GM18502 (cell line): ENCODE measurements around the gene NRG4.
A peak's percentile ranks its signal among the peaks of the same experiment; 100 is the strongest.
"Not testable (repeated sequence)": the region's sequence is repeated elsewhere in the genome, so short reads cannot be mapped to it uniquely, and the experiment has no call there.

ENCODE experiments used
- ATAC-seq: cut with Tn5 transposase; IDR thresholded peaks from one replicate; pipeline ENCODE4 v1.9.1; 2021; ENCODE audit warnings: mild to moderate bottlenecking; ENCODE audit not compliant: unreplicated experiment, poor library complexity

The NRG4 gene, protein sequence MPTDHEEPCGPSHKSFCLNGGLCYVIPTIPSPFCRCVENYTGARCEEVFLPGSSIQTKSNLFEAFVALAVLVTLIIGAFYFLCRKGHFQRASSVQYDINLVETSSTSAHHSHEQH

GRCh38 chr15:76011627-76012551, at the start of gene NRG4:
Gene NRG4, minus strand, starts transcription at chr15:76012424. Its CDS starts 1,194 bp downstream, at chr15:76011230.
- ATAC-seq, result no peak

GRCh38 chr15:76061700-76062099, 49.5 kb upstream of the NRG4 start:
- no peak for ATAC-seq

- ATAC-seq, result no peak
Observed at GRCh38 chr15:76060118-76060989, 48.1 kb upstream of the NRG4 start.

DNA sequence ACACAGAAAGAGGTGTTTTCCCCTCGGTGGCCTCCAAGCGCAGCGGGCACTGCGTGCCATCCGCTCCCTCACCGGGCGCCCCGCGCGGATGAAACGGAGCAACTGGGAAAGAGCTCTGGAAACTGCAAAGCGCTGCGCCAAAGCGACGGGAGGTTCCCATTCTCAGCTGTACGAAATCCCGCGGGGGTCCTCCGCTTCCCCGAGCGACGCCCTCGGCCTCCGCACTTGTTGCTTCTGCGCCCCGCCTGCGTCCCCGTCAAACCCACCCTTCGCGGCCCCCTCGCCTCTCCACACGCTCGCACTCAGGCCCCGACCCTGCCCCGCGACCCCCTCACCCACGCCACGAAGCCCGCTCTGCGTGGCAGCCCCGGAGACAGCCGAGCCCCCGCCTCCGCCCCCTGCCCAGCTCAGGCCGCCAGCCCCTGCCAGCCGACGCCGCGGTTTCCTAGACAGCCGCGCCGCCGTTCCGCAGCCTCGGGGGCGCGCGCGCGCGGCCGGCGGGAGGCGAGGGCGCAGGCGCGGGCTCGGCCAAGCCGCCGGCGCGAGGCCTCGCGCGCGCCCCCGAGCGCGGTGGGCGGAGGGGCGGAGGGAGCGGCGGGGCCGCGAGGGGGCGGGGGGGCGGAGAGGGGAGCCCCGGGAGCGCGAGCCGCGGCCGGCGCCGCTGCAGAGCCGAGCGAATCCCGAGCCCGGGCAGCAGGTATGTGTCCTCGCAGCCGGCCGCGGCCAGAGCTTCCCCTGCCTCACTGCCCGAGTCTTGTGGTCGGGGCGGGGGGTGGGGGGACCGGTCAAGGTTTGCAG, 47.3 kb upstream of the NRG4 start, which contains the start of gene TMEM266:
TSS of gene TMEM266 (plus strand) at position 666 of the 798 bp plus-strand sequence. CDS start 74,279 bp downstream, outside the sequence.
- peak; percentile 33 for ATAC-seq

DNA sequence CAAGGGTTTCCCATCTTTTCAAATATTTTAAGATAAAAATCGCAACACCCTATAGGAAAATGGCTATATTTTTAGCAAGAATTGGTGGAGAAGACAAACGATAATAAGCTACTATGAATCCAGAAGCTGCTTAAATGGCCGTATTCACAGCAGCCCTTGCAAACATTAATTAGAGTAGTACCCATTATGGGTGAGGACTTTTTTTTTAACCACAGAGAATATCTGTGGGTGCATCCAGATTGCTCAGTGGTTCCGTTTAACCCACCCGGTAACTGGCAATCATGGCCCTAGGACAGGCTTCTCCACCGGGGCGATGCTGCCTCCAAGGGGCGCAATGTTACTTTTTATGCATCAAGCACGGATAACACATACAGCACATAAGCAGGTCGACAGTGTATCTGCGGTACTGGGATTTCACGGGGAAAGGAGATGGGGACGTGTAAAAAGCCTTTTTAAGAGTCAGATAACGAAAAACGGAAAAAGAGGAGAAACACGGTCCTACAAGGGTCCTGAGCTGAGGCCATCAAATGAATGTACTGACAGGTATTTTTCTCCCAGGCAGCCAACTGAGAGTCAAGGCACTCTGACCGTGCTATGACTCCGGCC, 46.6 kb upstream of the NRG4 start:
- ATAC-seq, result peak; percentile 29

DNA sequence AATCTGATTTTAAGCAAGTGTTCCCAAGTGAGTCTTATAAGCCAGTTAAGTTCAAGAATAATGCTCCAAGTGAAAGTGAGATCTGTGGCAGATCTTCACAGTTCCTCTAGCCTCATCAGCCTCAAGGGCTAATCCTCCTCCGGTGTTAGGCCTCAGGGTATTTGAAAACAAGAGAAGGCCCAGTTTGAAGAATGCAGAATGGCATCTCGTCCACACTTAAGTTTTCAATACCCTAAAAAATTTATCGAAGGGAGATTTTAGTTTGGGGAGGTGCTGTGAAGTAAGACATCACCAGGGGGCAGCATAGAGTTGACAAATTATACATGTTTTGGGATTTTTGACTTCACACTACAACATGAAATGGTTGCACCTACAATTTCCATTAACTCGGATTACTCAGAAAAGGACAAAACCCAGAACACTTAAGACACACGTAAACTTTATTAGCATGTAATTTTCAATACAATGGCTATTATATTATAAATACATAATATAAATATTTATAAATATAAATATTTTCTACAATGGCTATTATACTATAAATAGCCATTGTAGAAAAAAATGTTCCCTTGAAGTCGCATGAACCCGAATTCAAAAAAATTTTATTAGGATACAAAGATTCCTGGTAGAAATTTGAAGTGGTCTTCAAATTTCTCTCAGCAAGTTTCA, 45.2 kb upstream of the NRG4 start:
- ATAC-seq, result peak; percentile 18

- peak; percentile 66 for ATAC-seq
Observed at GRCh38 chr15:76056931-76057330, 44.7 kb upstream of the NRG4 start.

GRCh38 chr15:76054201-76054600, 42.0 kb upstream of the NRG4 start:
- not testable (repeated sequence) for ATAC-seq

- ATAC-seq, result no peak
Observed at GRCh38 chr15:76038512-76038911, 26.3 kb upstream of the NRG4 start.

DNA sequence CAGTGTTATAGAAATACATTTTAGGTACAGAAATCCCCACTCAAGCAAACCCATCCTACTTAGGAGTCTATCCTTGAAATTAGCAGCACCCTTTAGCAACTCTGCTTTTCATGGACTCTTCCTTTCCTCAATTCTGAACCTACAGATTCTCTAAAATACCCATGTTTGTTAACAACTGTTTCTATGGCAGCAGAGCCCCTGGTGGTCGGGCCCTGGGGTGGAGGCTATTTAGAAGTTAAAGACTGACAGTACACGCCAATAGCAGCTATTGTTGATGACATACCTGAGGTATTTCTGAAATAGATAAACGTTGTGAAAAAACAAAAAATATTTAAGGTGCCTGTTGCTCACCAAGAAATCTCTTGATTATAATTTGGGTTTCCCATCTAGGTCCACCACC, 23.4 kb upstream of the NRG4 start:
- no peak for ATAC-seq

GRCh38 chr15:76034111-76034510, 21.9 kb upstream of the NRG4 start:
- ATAC-seq, result no peak

DNA sequence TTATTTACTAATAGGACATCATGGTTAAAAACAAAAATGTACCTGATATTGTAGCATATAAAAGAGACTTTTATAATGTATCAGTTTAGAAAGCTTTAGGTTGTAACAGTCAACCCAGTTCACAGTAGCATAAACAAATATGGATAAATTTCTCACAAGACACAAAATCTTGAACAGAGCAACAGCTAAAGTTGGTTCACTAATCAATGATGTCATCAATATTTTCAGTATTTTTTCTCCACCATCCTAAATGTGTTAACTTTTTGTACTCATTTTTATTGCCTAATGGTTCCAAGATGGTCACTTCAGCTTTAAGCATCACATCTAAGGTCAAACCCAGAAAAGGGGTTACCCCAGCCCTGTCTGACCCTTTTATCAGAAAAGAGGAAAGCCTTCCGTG, 21.2 kb upstream of the NRG4 start:
- ATAC-seq, result no peak

- ATAC-seq, result no peak
Observed at GRCh38 chr15:76032046-76032445, 19.8 kb upstream of the NRG4 start.

DNA sequence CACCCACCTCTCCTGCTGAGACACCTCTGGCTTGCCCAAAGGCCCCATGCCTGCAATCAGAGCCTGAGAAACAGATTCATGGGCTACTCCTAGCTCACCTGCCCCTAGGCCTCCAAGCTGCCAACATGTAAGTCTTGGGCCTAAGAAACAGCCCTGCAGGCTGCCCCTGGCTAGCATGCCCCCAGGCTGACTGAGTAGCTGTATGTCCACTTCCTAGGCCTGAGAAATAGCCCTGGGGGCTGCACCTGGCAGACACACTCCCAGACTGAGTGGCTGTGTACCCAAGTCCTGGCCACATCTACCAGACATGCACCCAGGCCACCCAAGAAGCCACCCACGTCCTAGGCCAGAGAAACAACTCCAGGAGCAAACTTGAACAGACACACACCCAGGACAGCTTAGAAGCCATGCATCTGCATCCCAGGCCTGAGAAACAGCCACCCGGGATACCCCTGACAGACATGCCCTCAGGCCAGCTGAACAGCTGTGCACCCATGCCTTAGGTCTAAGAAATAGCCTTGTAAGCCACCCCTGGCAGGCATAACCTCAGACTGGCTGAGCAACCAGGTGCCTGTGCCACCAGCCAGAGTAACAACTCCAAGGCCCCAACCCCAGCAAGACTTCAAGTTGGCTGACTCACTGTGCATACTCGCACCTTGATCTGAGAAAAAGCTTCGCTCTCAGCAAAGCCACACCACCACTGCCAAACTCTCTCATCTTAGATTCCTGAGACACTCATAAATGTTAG, 12.0 kb upstream of the NRG4 start:
- no peak for ATAC-seq

GRCh38 chr15:76013470-76013869, 1.2 kb upstream of the NRG4 start:
- not testable (repeated sequence) for ATAC-seq

GRCh38 chr15:76010613-76011012, 1.6 kb downstream of the NRG4 start:
- no peak for ATAC-seq

GRCh38 chr15:76006136-76006778, 6.0 kb downstream of the NRG4 start:
- ATAC-seq, result no peak

DNA sequence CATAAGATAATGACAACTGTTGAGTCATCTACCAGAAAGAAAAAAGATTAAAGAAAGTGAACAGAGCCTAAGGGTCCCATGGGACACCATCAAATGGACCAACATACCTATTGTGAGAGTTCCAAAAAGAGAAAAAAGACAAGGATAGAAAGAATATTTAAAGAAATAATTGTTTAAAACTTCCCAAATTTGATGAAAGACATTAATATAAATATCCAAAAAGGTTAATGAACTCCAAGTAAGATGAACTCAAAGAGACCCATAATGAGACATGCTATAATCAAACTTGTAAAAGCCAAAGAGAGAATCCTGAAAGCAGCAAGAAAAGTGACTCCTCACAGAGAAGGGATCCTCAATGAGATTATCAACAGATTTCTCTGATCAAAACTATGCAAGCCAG, 8.9 kb downstream of the NRG4 start:
- ATAC-seq, result no peak
